CD4-positive, alpha-beta T cell treated with Interleukin-12 subunit alpha and Interleukin-12 subunit beta, for 1 hour (primary cell): ENCODE results near the gene MB21D2.
"Not testable (repeated sequence)": the region's sequence is repeated elsewhere in the genome, so short reads cannot be mapped to it uniquely, and the experiment has no call there.

Experiments
- DNase-seq: peaks from one replicate; pipeline ENCODE4 v3.0.0-alpha.2; 2020

The MB21D2 gene

GRCh38 chr3:192858849-192859585 is 58.6 kb downstream of the MB21D2 start:
- DNase-seq, result no peak

GRCh38 chr3:192857260-192857661 is 60.4 kb downstream of the MB21D2 start:
- no peak for DNase-seq

GRCh38 chr3:192855434-192855833 is 62.2 kb downstream of the MB21D2 start:
- no peak for DNase-seq

GRCh38 chr3:192851821-192852372 is 65.8 kb downstream of the MB21D2 start:
- peak; percentile 6 for DNase-seq

- no peak for DNase-seq
Measured at GRCh38 chr3:192850451-192850981, 67.1 kb downstream of the MB21D2 start.

GRCh38 chr3:192849821-192850220 is 67.8 kb downstream of the MB21D2 start:
- not testable (repeated sequence) for DNase-seq

GRCh38 chr3:192848371-192849233 is 69.1 kb downstream of the MB21D2 start:
- DNase-seq, result no peak

- DNase-seq, result no peak
Measured at GRCh38 chr3:192847941-192848340, 69.7 kb downstream of the MB21D2 start.

GRCh38 chr3:192845526-192845855 is 72.2 kb downstream of the MB21D2 start:
- DNase-seq, result no peak

GRCh38 chr3:192844836-192845525 is 72.7 kb downstream of the MB21D2 start:
- no peak for DNase-seq

GRCh38 chr3:192844486-192844765 is 73.2 kb downstream of the MB21D2 start:
- DNase-seq, result no peak

GRCh38 chr3:192843723-192844485 is 73.8 kb downstream of the MB21D2 start:
- no peak for DNase-seq

- no peak for DNase-seq
Measured at GRCh38 chr3:192843119-192843518, 74.5 kb downstream of the MB21D2 start.

- DNase-seq, result no peak
Measured at GRCh38 chr3:192842711-192843110, 74.9 kb downstream of the MB21D2 start.

GRCh38 chr3:192842138-192842537 is 75.5 kb downstream of the MB21D2 start:
- DNase-seq, result no peak

- DNase-seq, result no peak
Measured at GRCh38 chr3:192841428-192841827, 76.2 kb downstream of the MB21D2 start.

GRCh38 chr3:192840143-192840836 is 77.4 kb downstream of the MB21D2 start:
- DNase-seq, result no peak

GRCh38 chr3:192835818-192836815 is 81.5 kb downstream of the MB21D2 start:
- no peak for DNase-seq

GRCh38 chr3:192834428-192834827 is 83.2 kb downstream of the MB21D2 start:
- DNase-seq, result no peak

- DNase-seq, result no peak
Measured at GRCh38 chr3:192833177-192833890, 84.3 kb downstream of the MB21D2 start.
